GM21381 (cell line): ENCODE data around the gene IL19.

Experiments
- ATAC-seq: cut with Tn5 transposase; IDR thresholded peaks from one replicate; pipeline ENCODE4 v1.9.1; 2021; ENCODE audit warnings: mild to moderate bottlenecking, moderate library complexity; ENCODE audit not compliant: unreplicated experiment

The IL19 gene

GRCh38 chr1:206828765-206829164 is 58.2 kb downstream of the IL19 start:
- no peak for ATAC-seq

GRCh38 chr1:206829282-206829681 is 58.7 kb downstream of the IL19 start:
- ATAC-seq: no peak

GRCh38 chr1:206829875-206830274 is 59.3 kb downstream of the IL19 start:
- no peak for ATAC-seq

- ATAC-seq: no peak
These were observed 61.1 kb downstream of the IL19 start for GRCh38 chr1:206831650-206832049.

GRCh38 chr1:206832352-206832880 is 61.8 kb downstream of the IL19 start:
- no peak for ATAC-seq

- ATAC-seq: no peak
These were observed 62.6 kb downstream of the IL19 start for GRCh38 chr1:206833106-206833680.

- no peak for ATAC-seq
These were observed 63.2 kb downstream of the IL19 start for GRCh38 chr1:206833801-206834200.

GRCh38 chr1:206834217-206834616 is 63.6 kb downstream of the IL19 start:
- no peak for ATAC-seq

GRCh38 chr1:206834711-206835110 is 64.1 kb downstream of the IL19 start:
- no peak for ATAC-seq

GRCh38 chr1:206835186-206835585 is 64.6 kb downstream of the IL19 start:
- ATAC-seq: no peak

GRCh38 chr1:206836111-206836510 is 65.5 kb downstream of the IL19 start:
- no peak for ATAC-seq

GRCh38 chr1:206839006-206839560 is 68.5 kb downstream of the IL19 start:
- no peak for ATAC-seq

- no peak for ATAC-seq
These were observed 69.3 kb downstream of the IL19 start for GRCh38 chr1:206839857-206840256.

GRCh38 chr1:206841609-206842323 is 71.2 kb downstream of the IL19 start:
- ATAC-seq: no peak

- no peak for ATAC-seq
These were observed 72.3 kb downstream of the IL19 start for GRCh38 chr1:206842854-206843253.

GRCh38 chr1:206843626-206844025 is 73.1 kb downstream of the IL19 start:
- ATAC-seq: no peak

- no peak for ATAC-seq
These were observed 75.9 kb downstream of the IL19 start for GRCh38 chr1:206846487-206846886.

GRCh38 chr1:206847337-206847834 is 76.8 kb downstream of the IL19 start:
- no peak for ATAC-seq

GRCh38 chr1:206847946-206848345 is 77.4 kb downstream of the IL19 start:
- ATAC-seq: no peak

GRCh38 chr1:206850401-206850800 is 79.8 kb downstream of the IL19 start:
- no peak for ATAC-seq

- ATAC-seq: no peak
These were observed 80.9 kb downstream of the IL19 start for GRCh38 chr1:206851341-206852010.
